MM.1S (cell line): ENCODE results near the gene EME2.

Source experiments
- DNase-seq: peaks from one replicate; pipeline ENCODE4 v3.0.0-alpha.2; 2015
- H2AFZ ChIP-seq: fragments of 300-600 bp; sonication (generic); 2 replicates; pipeline ENCODE4 v1.6.0; 2016; ENCODE audit warnings: antibody characterized with exemption, low read length
- H3F3A ChIP-seq: fragments of 300-600 bp; sonication (generic); 2 replicates; pipeline ENCODE4 v1.6.1; 2016; ENCODE audit warnings: mild to moderate bottlenecking, antibody characterized with exemption, low read length, moderate library complexity, mixed read lengths; ENCODE audit not compliant: insufficient read depth
- H3K27ac ChIP-seq: fragments of 300-600 bp; sonication (generic); 2 replicates; pipeline ENCODE4 v1.5.1; 2016; ENCODE audit warnings: mild to moderate bottlenecking, low read length
- H3K27me3 ChIP-seq: fragments of 300-600 bp; sonication (generic); replicated peaks from 2 replicates; pipeline ENCODE4 v1.6.0; 2016; ENCODE audit warnings: low read length; ENCODE audit not compliant: insufficient read depth
- H3K36me3 ChIP-seq: fragments of 300-600 bp; sonication (generic); replicated peaks from 2 replicates; pipeline ENCODE4 v1.6.1; 2016; ENCODE audit warnings: mild to moderate bottlenecking, low read length, mixed read lengths; ENCODE audit not compliant: insufficient read depth
- H3K4me1 ChIP-seq: fragments of 300-600 bp; sonication (generic); 2 replicates; pipeline ENCODE4 v1.6.1; 2016; ENCODE audit warnings: low read length, mixed read lengths
- H3K4me2 ChIP-seq: fragments of 300-600 bp; sonication (generic); 2 replicates; pipeline ENCODE4 v1.6.0; 2016; ENCODE audit warnings: low read depth, low read length
- H3K4me3 ChIP-seq: fragments of 300-600 bp; sonication (generic); 2 replicates; pipeline ENCODE4 v1.5.1; 2016; ENCODE audit warnings: low read length, mixed read lengths
- H3K79me2 ChIP-seq: fragments of 300-600 bp; sonication (generic); 2 replicates; pipeline ENCODE4 v1.6.1; 2016; ENCODE audit warnings: mixed run types, low read length, mixed read lengths
- H3K9ac ChIP-seq: fragments of 300-600 bp; sonication (generic); 2 replicates; pipeline ENCODE4 v1.6.1; 2016; ENCODE audit warnings: low read length, mixed read lengths
- H3K9me2 ChIP-seq: fragments of 300-600 bp; sonication (generic); replicated peaks from 2 replicates; pipeline ENCODE4 v1.6.1; 2016; ENCODE audit warnings: mild to moderate bottlenecking, low read length, mixed read lengths; ENCODE audit not compliant: insufficient read depth
- H3K9me3 ChIP-seq: fragments of 300-600 bp; sonication (generic); replicated peaks from 2 replicates; pipeline ENCODE4 v1.6.1; 2016; ENCODE audit warnings: mild to moderate bottlenecking, low read length, mixed read lengths; ENCODE audit not compliant: insufficient read depth
- H4K20me1 ChIP-seq: fragments of 300-600 bp; sonication (generic); 2 replicates; pipeline ENCODE4 v1.6.1; 2016; ENCODE audit warnings: mild to moderate bottlenecking, low read length, moderate library complexity, mixed read lengths; ENCODE audit not compliant: insufficient read depth
- EZH2 ChIP-seq: fragments of 300-600 bp; sonication (generic); optimal IDR thresholded peaks from 2 replicates; pipeline ENCODE3; 2017; ENCODE audit warnings: low read depth, mild to moderate bottlenecking, antibody characterized with exemption, low read length, mixed read lengths
- EZH2phosphoT487 ChIP-seq: fragments of 300-600 bp; sonication (generic); IDR thresholded peaks from 2 replicates; pipeline ENCODE4 v1.6.1; 2018; ENCODE audit warnings: antibody characterized with exemption, low read length
- TF ChIP-seq, protein P1 (sequence below): fragments of 300-600 bp; sonication (generic); IDR thresholded peaks from 2 replicates; pipeline ENCODE4 v1.5.1; 2016; ENCODE audit warnings: antibody characterized with exemption, low read length, mixed read lengths

EME2 gene

DNA sequence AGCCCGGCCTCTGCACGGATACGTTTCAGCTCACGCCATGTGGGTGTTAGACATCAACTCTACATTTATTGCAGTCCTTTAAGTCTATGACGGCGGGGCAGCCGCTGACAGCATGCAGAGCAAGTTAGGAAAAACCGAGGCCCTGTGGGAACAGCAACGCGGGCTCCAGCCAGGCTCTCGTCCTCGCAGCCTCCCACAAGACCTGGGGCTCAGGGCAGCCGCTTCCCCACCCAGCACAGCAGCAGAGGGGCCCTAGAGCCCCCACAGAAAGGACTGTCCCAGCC lies 4.0 kb downstream of the EME2 start:
- Histone ChIP-seq H4K20me1 (no peaks in the 10 kb centered on the region), H3F3A (peaks cover 27% of the 10 kb centered on the region)
- DNase-seq, result no peak

DNA sequence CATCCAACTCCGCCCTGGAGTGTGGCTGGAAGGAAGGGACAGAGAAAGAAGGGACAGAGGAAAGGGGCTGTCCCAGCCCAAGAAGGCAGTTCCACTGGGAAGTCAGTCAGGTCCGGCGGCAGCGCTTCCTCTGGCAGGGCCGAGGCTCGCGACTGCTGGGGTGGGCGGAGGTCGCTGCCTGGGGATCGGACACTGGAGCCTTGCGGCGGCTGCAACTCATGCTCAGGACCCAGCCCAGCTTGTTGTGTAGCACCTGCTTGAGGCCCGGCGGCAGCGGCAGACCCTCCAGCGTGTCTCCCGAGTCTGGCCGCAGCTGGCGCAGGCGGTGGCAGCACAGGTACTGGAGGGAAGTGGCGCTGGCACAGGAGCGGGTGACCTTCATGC lies 4.4 kb downstream of the EME2 start:
- H3K27ac ChIP-seq, result no peak overlapping the region
- H4K20me1 ChIP-seq, result no peaks in the 10 kb centered on the region
- no peak overlapping the region for H2AFZ ChIP-seq
- H3K4me3 ChIP-seq, result no peak overlapping the region
- DNase-seq, result no peak
- H3K4me2 ChIP-seq, result no peak overlapping the region
- H3K36me3 ChIP-seq, result no peaks in the 10 kb centered on the region
- peaks cover 65% of the 10 kb centered on the region for H3K79me2 ChIP-seq
- H3K9me2 ChIP-seq, result no peaks in the 10 kb centered on the region
- no peak for TF ChIP-seq EZH2phosphoT487
- TF ChIP-seq, protein P1, sequence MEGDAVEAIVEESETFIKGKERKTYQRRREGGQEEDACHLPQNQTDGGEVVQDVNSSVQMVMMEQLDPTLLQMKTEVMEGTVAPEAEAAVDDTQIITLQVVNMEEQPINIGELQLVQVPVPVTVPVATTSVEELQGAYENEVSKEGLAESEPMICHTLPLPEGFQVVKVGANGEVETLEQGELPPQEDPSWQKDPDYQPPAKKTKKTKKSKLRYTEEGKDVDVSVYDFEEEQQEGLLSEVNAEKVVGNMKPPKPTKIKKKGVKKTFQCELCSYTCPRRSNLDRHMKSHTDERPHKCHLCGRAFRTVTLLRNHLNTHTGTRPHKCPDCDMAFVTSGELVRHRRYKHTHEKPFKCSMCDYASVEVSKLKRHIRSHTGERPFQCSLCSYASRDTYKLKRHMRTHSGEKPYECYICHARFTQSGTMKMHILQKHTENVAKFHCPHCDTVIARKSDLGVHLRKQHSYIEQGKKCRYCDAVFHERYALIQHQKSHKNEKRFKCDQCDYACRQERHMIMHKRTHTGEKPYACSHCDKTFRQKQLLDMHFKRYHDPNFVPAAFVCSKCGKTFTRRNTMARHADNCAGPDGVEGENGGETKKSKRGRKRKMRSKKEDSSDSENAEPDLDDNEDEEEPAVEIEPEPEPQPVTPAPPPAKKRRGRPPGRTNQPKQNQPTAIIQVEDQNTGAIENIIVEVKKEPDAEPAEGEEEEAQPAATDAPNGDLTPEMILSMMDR, result no peak
- TF ChIP-seq EZH2, result no peak
- no peaks in the 10 kb centered on the region for H3K27me3 ChIP-seq
- H3K9me3 ChIP-seq, result no peaks in the 10 kb centered on the region
- H3K4me1 ChIP-seq, result peaks cover 8% of the 10 kb centered on the region; the same call in 1 of the 2 replicates
- H3K9ac ChIP-seq, result no peak overlapping the region
- peaks cover 26% of the 10 kb centered on the region for H3F3A ChIP-seq

More for the DNA sequence above, 4.0 kb downstream of the EME2 start:
- Histone ChIP-seq H3K4me2 (no peak overlapping the region), H3K79me2 (peaks cover 65% of the 10 kb centered on the region), H2AFZ (no peak overlapping the region), H3K36me3 (no peaks in the 10 kb centered on the region), H3K9me3 (no peaks in the 10 kb centered on the region), H3K27ac (no peak overlapping the region), H3K9ac (no peak overlapping the region), H3K4me1 (peaks cover 8% of the 10 kb centered on the region; the same call in 1 of the 2 replicates), H3K4me3 (no peak overlapping the region), H3K27me3 (no peaks in the 10 kb centered on the region), H3K9me2 (no peaks in the 10 kb centered on the region)
- TF ChIP-seq EZH2, result no peak
- TF ChIP-seq EZH2phosphoT487, result no peak
- TF ChIP-seq, protein P1, result no peak

DNA sequence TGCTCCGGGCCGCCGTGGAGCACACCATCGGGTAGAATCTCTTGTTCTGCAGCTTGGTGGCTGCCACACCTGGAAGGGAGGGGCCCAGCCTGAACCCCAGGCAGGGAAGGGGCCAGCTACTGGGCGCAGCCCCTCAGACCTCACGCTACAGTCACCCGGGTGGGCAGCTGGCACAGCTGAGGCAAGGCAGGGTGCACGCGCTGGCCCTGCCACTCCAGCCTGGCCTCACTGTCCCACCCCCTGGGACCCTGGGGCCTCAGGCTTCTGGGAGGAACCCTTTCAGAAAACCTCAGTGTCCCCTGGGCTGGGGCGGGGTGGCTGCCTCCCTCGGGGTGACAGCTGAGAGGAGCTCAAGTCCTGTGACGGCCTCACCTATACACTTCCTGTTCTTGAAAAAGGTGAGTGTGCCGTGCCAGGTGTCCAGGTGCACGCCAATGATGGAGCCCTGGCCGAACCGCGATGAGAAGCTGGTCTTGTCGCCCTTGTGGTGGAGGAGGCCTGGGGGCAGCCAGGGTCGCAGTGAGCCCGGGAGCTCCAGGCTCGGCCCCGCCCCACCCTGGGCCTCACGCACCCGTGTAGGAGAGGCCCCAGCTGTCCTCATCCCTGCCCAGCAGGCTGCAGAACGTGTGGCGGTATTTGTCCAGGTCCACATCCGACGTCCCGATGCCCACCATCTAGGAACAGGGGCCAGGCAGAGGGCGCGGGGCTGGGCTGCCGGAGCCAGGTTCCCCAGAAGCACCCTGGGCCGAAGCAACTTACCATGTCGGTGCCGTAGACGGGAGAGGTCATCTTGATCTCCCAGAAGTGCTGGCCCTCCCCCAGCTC lies 5.0 kb downstream of the EME2 start:
- Histone ChIP-seq H3K27ac (no peak overlapping the region), H3F3A (peaks cover 20% of the 10 kb centered on the region), H3K4me1 (peaks cover 8% of the 10 kb centered on the region; the same call in 1 of the 2 replicates), H3K27me3 (no peaks in the 10 kb centered on the region), H3K79me2 (peaks cover 59% of the 10 kb centered on the region), H3K4me3 (no peak overlapping the region), H3K9ac (no peak overlapping the region), H2AFZ (no peak overlapping the region), H4K20me1 (no peaks in the 10 kb centered on the region), H3K9me3 (no peaks in the 10 kb centered on the region), H3K36me3 (no peaks in the 10 kb centered on the region), H3K4me2 (no peak overlapping the region), H3K9me2 (no peaks in the 10 kb centered on the region)
- no peak for TF ChIP-seq EZH2phosphoT487
- TF ChIP-seq, protein P1, result no peak
- no peak for TF ChIP-seq EZH2
- DNase-seq, result no peak
